Measurements from ENCODE around the gene C19orf38. TPM values are rescaled to one million over a fixed set of nuclear protein-coding genes. Genes with fewer than 3 reads are reported as not detected.

The C19orf38 gene
- total RNA-seq, 1 experiment from 2014 or later: not detected

DNA sequence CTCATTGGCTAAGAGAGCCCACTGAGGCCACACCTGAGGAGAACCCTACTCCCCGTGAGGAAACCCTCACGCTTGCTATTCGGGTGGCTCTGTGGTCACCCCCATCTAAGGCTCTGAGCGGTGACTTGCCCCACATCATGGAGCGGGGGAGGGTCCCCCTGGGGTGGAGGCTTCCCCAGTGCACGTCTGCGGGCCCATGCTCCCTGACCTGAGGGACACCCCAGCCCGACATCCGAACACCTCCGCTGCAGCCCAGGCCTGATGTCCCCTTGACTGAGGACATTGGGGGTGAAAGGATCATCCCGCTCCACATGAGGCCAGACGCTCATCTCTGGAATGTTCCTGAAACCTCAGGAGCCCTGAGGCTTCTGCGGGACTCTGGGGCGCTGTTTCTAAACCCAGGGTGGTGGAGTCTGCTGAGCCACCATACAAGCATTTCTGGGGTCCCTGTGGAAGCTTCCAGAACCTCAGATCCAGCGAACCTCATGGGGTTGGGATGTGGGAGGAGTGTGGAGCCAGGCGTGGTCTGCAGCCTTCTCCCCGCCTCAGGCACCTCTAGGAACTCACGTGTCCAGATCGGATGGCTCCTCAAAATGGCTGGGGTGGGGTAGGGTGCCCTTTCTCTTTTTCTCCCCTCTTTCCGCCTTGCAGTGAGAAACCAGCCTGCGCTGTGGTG, 32.1 kb upstream of the C19orf38 start:
- no peak overlapping the region for H2BK20ac ChIP-seq (ENCODE audit: low read depth, low read length, poor library complexity, severe bottlenecking)
- no peak overlapping the region for H4K5ac ChIP-seq (ENCODE audit: insufficient read length, low read depth, low read length)
- no peak overlapping the region for H2AFZ ChIP-seq (ENCODE audit: low read length)
- no peak overlapping the region for H3K4ac ChIP-seq (ENCODE audit: low read depth, low read length)
- Mint-ChIP-seq H3K27me3 (ENCODE audit: low read depth) (no peaks in the 10 kb centered on the region; the same call in 1 of the 2 replicates), H3K4me1 (peaks cover 0 to 4% of the 10 kb centered on the region in 2 experiments; a peak in 1 of 4 replicates), H3K9me3 (no peaks in the 10 kb centered on the region), H3K36me3 (ENCODE audit: insufficient read depth in 1 of 3, low read depth in 3 of 3) (peaks cover 27 to 46% (median 32%) of the 10 kb centered on the region in 3 experiments), H3K27ac (peak overlapping the region; percentile 49 to 89 (median 78); a peak in 4 of 7 replicates), H3K4me3 (no peak overlapping the region)
- H3K18ac ChIP-seq (ENCODE audit: insufficient read length, low read depth, low read length): no peak overlapping the region
- H3K23me2 ChIP-seq (ENCODE audit: insufficient read length, low read depth, low read length, poor library complexity, severe bottlenecking): no peaks in the 10 kb centered on the region
- no CpG with 5 or more reads among the region's 21 CpGs for WGBS (ENCODE audit: extremely low coverage, insufficient read length, low lambda C conversion rate)
- no peak overlapping the region for H3T11ph ChIP-seq (ENCODE audit: low read length)
- no peak overlapping the region for H2BK15ac ChIP-seq (ENCODE audit: low read depth, low read length)
- no peak overlapping the region for H2AK5ac ChIP-seq (ENCODE audit: insufficient read length, low read length)
- H2BK120ac ChIP-seq (ENCODE audit: low read depth, low read length, poor library complexity, severe bottlenecking): no peak overlapping the region
- no peaks in the 10 kb centered on the region for H3K4me1 ChIP-seq (ENCODE audit: insufficient read depth, low read length)
- H4K20me1 ChIP-seq (ENCODE audit: control insufficient read depth, insufficient read depth, insufficient read length): peaks cover 3% of the 10 kb centered on the region
- no peaks in the 10 kb centered on the region for H3K79me2 ChIP-seq (ENCODE audit: insufficient read depth, low read length)
- no peak for DNase-seq
- no peak overlapping the region for H3K9ac ChIP-seq (ENCODE audit: extremely low read depth, insufficient read length, low read length)
- no peaks in the 10 kb centered on the region for H3K9me3 ChIP-seq (ENCODE audit: control insufficient read depth, low read depth, low read length)
- no peak overlapping the region for H3K14ac ChIP-seq (ENCODE audit: insufficient read depth, low read length)
- no peak overlapping the region for H2BK5ac ChIP-seq (ENCODE audit: insufficient read length, low read length)
- H3K79me1 ChIP-seq (ENCODE audit: insufficient read depth, low read depth, low read length, poor library complexity, severe bottlenecking): no peaks in the 10 kb centered on the region
- no peaks in the 10 kb centered on the region for H3K27me3 ChIP-seq (ENCODE audit: insufficient read depth, low read length)
- no peak overlapping the region for H3K27ac ChIP-seq (ENCODE audit: insufficient read length, low read depth, low read length)
- no peak overlapping the region for H3K23ac ChIP-seq (ENCODE audit: insufficient read length, low read depth, low read length)
- TF ChIP-seq, protein P1, sequence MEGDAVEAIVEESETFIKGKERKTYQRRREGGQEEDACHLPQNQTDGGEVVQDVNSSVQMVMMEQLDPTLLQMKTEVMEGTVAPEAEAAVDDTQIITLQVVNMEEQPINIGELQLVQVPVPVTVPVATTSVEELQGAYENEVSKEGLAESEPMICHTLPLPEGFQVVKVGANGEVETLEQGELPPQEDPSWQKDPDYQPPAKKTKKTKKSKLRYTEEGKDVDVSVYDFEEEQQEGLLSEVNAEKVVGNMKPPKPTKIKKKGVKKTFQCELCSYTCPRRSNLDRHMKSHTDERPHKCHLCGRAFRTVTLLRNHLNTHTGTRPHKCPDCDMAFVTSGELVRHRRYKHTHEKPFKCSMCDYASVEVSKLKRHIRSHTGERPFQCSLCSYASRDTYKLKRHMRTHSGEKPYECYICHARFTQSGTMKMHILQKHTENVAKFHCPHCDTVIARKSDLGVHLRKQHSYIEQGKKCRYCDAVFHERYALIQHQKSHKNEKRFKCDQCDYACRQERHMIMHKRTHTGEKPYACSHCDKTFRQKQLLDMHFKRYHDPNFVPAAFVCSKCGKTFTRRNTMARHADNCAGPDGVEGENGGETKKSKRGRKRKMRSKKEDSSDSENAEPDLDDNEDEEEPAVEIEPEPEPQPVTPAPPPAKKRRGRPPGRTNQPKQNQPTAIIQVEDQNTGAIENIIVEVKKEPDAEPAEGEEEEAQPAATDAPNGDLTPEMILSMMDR (conservative IDR thresholded peaks at IDR 0.05): no peak
- no peak overlapping the region for H4K91ac ChIP-seq (ENCODE audit: insufficient read length, low read depth, low read length)
- H2BK12ac ChIP-seq (ENCODE audit: insufficient read length, low read depth, low read length): no peak overlapping the region
- no peak overlapping the region for H3K4me2 ChIP-seq (ENCODE audit: insufficient read depth, insufficient read length, low read length)
- no peak overlapping the region for H4K8ac ChIP-seq (replicated peaks; ENCODE audit: insufficient read length, low read depth, low read length)
- no peak overlapping the region for H3K56ac ChIP-seq (ENCODE audit: insufficient read length, low read depth, low read length)
